22Rv1 (cell line): ENCODE results near the gene LCN15.
"Not testable (repeated sequence)": the region's sequence is repeated elsewhere in the genome, so short reads cannot be mapped to it uniquely, and the experiment has no call there.

Source experiments
- ZFX ChIP-seq: fragments of 450-650 bp; IDR thresholded peaks from 2 replicates; pipeline ENCODE4 v1.6.1; 2017; ENCODE audit warnings: antibody characterized with exemption, borderline replicate concordance
- TF ChIP-seq, protein P1 (sequence below): fragments of 450-650 bp; IDR thresholded peaks from 2 replicates; pipeline ENCODE4 v1.5.1; 2017; ENCODE audit warnings: mild to moderate bottlenecking

GRCh38 chr9:136755302-136756133, 8.8 kb downstream of the LCN15 start:
- TF ChIP-seq, protein P1, sequence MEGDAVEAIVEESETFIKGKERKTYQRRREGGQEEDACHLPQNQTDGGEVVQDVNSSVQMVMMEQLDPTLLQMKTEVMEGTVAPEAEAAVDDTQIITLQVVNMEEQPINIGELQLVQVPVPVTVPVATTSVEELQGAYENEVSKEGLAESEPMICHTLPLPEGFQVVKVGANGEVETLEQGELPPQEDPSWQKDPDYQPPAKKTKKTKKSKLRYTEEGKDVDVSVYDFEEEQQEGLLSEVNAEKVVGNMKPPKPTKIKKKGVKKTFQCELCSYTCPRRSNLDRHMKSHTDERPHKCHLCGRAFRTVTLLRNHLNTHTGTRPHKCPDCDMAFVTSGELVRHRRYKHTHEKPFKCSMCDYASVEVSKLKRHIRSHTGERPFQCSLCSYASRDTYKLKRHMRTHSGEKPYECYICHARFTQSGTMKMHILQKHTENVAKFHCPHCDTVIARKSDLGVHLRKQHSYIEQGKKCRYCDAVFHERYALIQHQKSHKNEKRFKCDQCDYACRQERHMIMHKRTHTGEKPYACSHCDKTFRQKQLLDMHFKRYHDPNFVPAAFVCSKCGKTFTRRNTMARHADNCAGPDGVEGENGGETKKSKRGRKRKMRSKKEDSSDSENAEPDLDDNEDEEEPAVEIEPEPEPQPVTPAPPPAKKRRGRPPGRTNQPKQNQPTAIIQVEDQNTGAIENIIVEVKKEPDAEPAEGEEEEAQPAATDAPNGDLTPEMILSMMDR: not testable (repeated sequence)
- not testable (repeated sequence) for TF ChIP-seq ZFX
